ENCODE measurements around the gene SAXO1. TPM values are rescaled to one million over a fixed set of nuclear protein-coding genes. Genes with fewer than 3 reads are reported as not detected.

Gene SAXO1
- total and polyA plus RNA-seq, 7 donors, result under 0.01 to 0.01 TPM; not detected in 5

- DNase-seq, result no peak
- no peaks in the 10 kb centered on the region for H3K36me3 ChIP-seq
- TF ChIP-seq POLR2AphosphoS5 (IDR thresholded peaks at IDR 0.05), result no peak
- no peak for TF ChIP-seq POLR2A (IDR thresholded peaks at IDR 0.05)
- TF ChIP-seq EP300 (IDR thresholded peaks at IDR 0.05), result no peak
- 84 to 88% methylated on average over 17 of the region's 17 CpGs for WGBS, 2 donors
- H3K4me3 ChIP-seq, result no peak overlapping the region
- intact Hi-C loops (cut with DNase I), result no loop called here
- H3K4me1 ChIP-seq, result peaks cover 0 to 6% (median 0%) of the 10 kb centered on the region in 4 donors
- H3K27me3 ChIP-seq, result no peaks in the 10 kb centered on the region
- no peak overlapping the region for H3K27ac ChIP-seq
- H3K9me3 ChIP-seq, result no peaks in the 10 kb centered on the region
Observed at GRCh38 chr9:18909140-18910018, 123.6 kb downstream of the SAXO1 start.

- H3K27ac ChIP-seq, result no peak overlapping the region
- no peaks in the 10 kb centered on the region for H3K36me3 ChIP-seq
- H3K4me1 ChIP-seq, result no peaks in the 10 kb centered on the region
- WGBS, 2 donors, result 88 to 94% methylated on average over 15 of the region's 15 CpGs
- no peak for DNase-seq
- TF ChIP-seq POLR2AphosphoS5 (IDR thresholded peaks at IDR 0.05) (no peak), CTCF (IDR thresholded peaks at IDR 0.05) (no peak)
- H3K9me3 ChIP-seq, result no peaks in the 10 kb centered on the region
- intact Hi-C loops (cut with DNase I), result no loop called here
- no peak overlapping the region for H3K4me3 ChIP-seq
- no peaks in the 10 kb centered on the region for H3K27me3 ChIP-seq
Observed at GRCh38 chr9:18907927-18908625, 124.9 kb downstream of the SAXO1 start.

DNA sequence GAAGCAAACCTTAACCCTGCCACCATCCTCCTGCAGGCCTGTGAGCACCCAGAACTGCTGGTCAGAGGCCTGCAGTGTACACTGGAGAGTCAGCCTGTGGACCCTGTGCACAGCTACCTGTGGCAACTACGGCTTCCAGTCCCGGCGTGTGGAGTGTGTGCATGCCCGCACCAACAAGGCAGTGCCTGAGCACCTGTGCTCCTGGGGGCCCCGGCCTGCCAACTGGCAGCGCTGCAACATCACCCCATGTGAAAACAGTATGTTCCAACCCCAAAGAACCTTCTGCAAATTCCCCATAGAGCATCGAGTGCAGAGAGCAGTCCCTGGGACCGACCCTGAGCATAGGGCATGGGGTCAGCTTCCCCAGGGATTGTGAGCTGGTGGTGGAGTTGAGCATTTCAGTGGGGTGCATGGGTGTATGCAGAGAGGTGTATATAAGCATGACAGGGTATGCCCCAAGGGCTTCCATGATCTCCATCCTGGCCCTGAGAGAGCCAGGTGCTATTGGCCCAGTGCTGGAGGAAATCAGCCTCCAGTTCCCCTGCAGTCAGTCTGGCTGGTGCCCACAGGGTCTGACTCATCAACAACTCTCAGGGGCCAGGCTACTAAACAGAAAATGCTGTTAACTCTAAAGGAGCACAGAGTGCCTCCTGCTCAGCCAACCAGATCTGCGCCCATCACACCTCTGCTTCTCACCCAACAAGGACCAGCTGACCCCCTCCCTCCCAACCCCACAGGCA, 126.2 kb downstream of the SAXO1 start:
- WGBS, 2 donors, result 94 to 97% methylated on average over 9 of the region's 9 CpGs
- intact Hi-C loops (cut with DNase I), result no loop called here
- no peak for DNase-seq
- H3K9me3 ChIP-seq, result peaks cover 0 to 3% (median 0%) of the 10 kb centered on the region in 4 donors
- H3K27me3 ChIP-seq, result no peaks in the 10 kb centered on the region
- no peak for TF ChIP-seq CTCF (IDR thresholded peaks at IDR 0.05)
- TF ChIP-seq POLR2A (IDR thresholded peaks at IDR 0.05), result no peak
- no peak for TF ChIP-seq POLR2AphosphoS5 (IDR thresholded peaks at IDR 0.05)
- no peak for TF ChIP-seq EP300 (IDR thresholded peaks at IDR 0.05)
- no peaks in the 10 kb centered on the region for H3K36me3 ChIP-seq
- H3K4me3 ChIP-seq, result no peak overlapping the region
- no peak overlapping the region for H3K27ac ChIP-seq
- no peaks in the 10 kb centered on the region for H3K4me1 ChIP-seq

- no peaks in the 10 kb centered on the region for H3K27me3 ChIP-seq
- H3K4me3 ChIP-seq, result no peak overlapping the region
- no peak overlapping the region for H3K27ac ChIP-seq
- WGBS, 2 donors, result 95% methylated on average over 9 of the region's 9 CpGs
- H3K9me3 ChIP-seq, result peaks cover 0 to 4% (median 0%) of the 10 kb centered on the region in 4 donors
- no peak for TF ChIP-seq CTCF (IDR thresholded peaks at IDR 0.05)
- no peak for TF ChIP-seq EP300 (IDR thresholded peaks at IDR 0.05)
- TF ChIP-seq POLR2A (IDR thresholded peaks at IDR 0.05), result no peak
- no peak for TF ChIP-seq POLR2AphosphoS5 (IDR thresholded peaks at IDR 0.05)
- no peaks in the 10 kb centered on the region for H3K4me1 ChIP-seq
- DNase-seq, result no peak
- H3K36me3 ChIP-seq, result no peaks in the 10 kb centered on the region
- intact Hi-C loops (cut with DNase I), result no loop called here
Observed at GRCh38 chr9:18905883-18906629, 127.0 kb downstream of the SAXO1 start.

Data from sigmoid colon (tissue), 7 donors.